B cell (primary cell): ENCODE results near the gene ATP2B3. TPM values are rescaled to one million over a fixed set of nuclear protein-coding genes. Genes with fewer than 3 reads are reported as not detected.

Source experiments
- ATAC-seq: fragments of 200-7000 bp; cut with Tn5 transposase; one replicate; pipeline ENCODE4 v1.10.0; 2021; ENCODE audit warnings: low read depth, mild to moderate bottlenecking, moderate number of reproducible peaks, moderate library complexity
- CTCF ChIA-PET: fragments of 350-600 bp; sonication (Branson Sonifier 250); formaldehyde crosslinking; loops from one replicate; lab custom pipeline; 2021; ENCODE audit warnings: antibody characterized with exemption, inconsistent platforms; lab: Charles Lee
- POLR2A ChIA-PET: fragments of 350-600 bp; sonication (Branson Sonifier 250); formaldehyde crosslinking; loops from one replicate; lab custom pipeline; 2021; ENCODE audit warnings: antibody characterized with exemption; lab: Charles Lee
- DNase-seq: peaks from one replicate; pipeline ENCODE4 v3.0.0; 2013
- H2AFZ ChIP-seq: 2 replicates; pipeline ENCODE4 v1.6.1; 2012; ENCODE audit warnings: mild to moderate bottlenecking, low read depth, low read length; ENCODE audit not compliant: insufficient read depth, poor library complexity, severe bottlenecking
- H3K27ac ChIP-seq, 2 donors: 1 replicate in 1 of 2; 2 replicates in 1 of 2; pipeline ENCODE4 v1.5.1; 2012 to 2013; ENCODE audit warnings: low read length in 2 of 2, mild to moderate bottlenecking in 2 of 2, moderate library complexity in 1 of 2
- H3K27me3 ChIP-seq, 4 experiments: fragments of 200-600 bp in 1 of 4; sonication (generic) in 1 of 4; replicated peaks in 1 of 4; 1 replicate in 2 of 4; 2 replicates in 2 of 4; pipeline versions ENCODE4 v1.6.1 to v1.7.0; 2013 to 2016; ENCODE audit warnings: low read length in 3 of 4, mild to moderate bottlenecking in 2 of 4, mixed read lengths in 1 of 4, moderate library complexity in 1 of 4; ENCODE audit not compliant: insufficient read depth in 4 of 4, control insufficient read depth in 3 of 4; ENCODE audit errors: control extremely low read depth in 1 of 4
- H3K36me3 ChIP-seq, 2 experiments: replicated peaks in 1 of 2; 1 replicate in 1 of 2; 2 replicates in 1 of 2; pipeline versions ENCODE4 v1.6.1 to v1.7.1; 2013; ENCODE audit warnings: low read length in 1 of 2; ENCODE audit not compliant: insufficient read depth in 2 of 2, control insufficient read depth in 1 of 2; ENCODE audit errors: control extremely low read depth in 1 of 2, extremely low read depth in 1 of 2
- H3K4me1 ChIP-seq, 2 donors: fragments of 200-600 bp in 1 of 2; sonication (generic) in 1 of 2; 1 replicate in 1 of 2; 2 replicates in 1 of 2; pipeline versions ENCODE4 v1.5.1 to v1.6.1; 2013 to 2017; ENCODE audit warnings: low read length in 2 of 2; ENCODE audit not compliant: control insufficient read depth in 2 of 2, insufficient read depth in 2 of 2
- H3K4me2 ChIP-seq: replicated peaks from 2 replicates; pipeline ENCODE3; 2012; ENCODE audit warnings: mild to moderate bottlenecking, low read depth, low read length; ENCODE audit not compliant: poor library complexity, severe bottlenecking
- H3K4me3 ChIP-seq, 5 experiments: fragments of 200-600 bp in 1 of 5; sonication (generic) in 1 of 5; 1 replicate in 3 of 5; 2 replicates in 2 of 5; pipeline versions ENCODE4 v1.5.1 to v1.7.0; 2011 to 2016; ENCODE audit warnings: low read length in 4 of 5, mild to moderate bottlenecking in 4 of 5, low read depth in 2 of 5, control low read depth in 1 of 5, moderate library complexity in 1 of 5; ENCODE audit not compliant: insufficient read depth in 1 of 5; ENCODE audit errors: control extremely low read depth in 1 of 5, extremely low read depth in 1 of 5
- H3K79me2 ChIP-seq: fragments of 200-600 bp; sonication (generic); one replicate; pipeline ENCODE4 v1.6.0; 2016; ENCODE audit warnings: low read length; ENCODE audit not compliant: control insufficient read depth, insufficient read depth
- H3K9ac ChIP-seq: fragments of 200-600 bp; sonication (generic); 2 replicates; pipeline ENCODE4 v1.6.1; 2017; ENCODE audit warnings: mild to moderate bottlenecking, low read length, moderate library complexity
- H3K9me3 ChIP-seq, 3 donors: one replicate each; pipeline versions ENCODE4 v1.6.1 to v1.7.1; 2013; ENCODE audit warnings: low read length in 2 of 3; ENCODE audit not compliant: control insufficient read depth in 2 of 3, insufficient read depth in 1 of 3; ENCODE audit errors: control extremely low read depth in 1 of 3
- H4K20me1 ChIP-seq: 2 replicates; pipeline ENCODE4 v1.6.0; 2012; ENCODE audit warnings: mild to moderate bottlenecking, low read length; ENCODE audit not compliant: insufficient read depth, control insufficient read depth, poor library complexity, severe bottlenecking
- H3K27ac Mint-ChIP-seq: one replicate; pipeline ENCODE4 v1.8.0; 2021; ENCODE audit warnings: mixed read lengths
- H3K27me3 Mint-ChIP-seq: one replicate; pipeline ENCODE4 v1.8.0; 2021; ENCODE audit warnings: mixed read lengths
- H3K4me1 Mint-ChIP-seq: one replicate; pipeline ENCODE4 v1.8.0; 2021; ENCODE audit warnings: mixed read lengths
- H3K4me3 Mint-ChIP-seq: one replicate; pipeline ENCODE4 v1.8.0; 2021; ENCODE audit warnings: mixed read lengths
- H3K9me3 Mint-ChIP-seq: one replicate; pipeline ENCODE4 v1.8.0; 2022; ENCODE audit warnings: mixed read lengths; ENCODE audit not compliant: insufficient read depth
- EZH2 ChIP-seq: IDR thresholded peaks from 2 replicates; pipeline ENCODE4 v1.6.1; 2012; ENCODE audit warnings: borderline replicate concordance, low read depth, mild to moderate bottlenecking, moderate library complexity, low read length; ENCODE audit not compliant: insufficient read depth, poor library complexity, severe bottlenecking
- WGBS: methylation state at CpG from one replicate; pipeline ENCODE4 v1.1.5; 2013; ENCODE audit warnings: missing lambda C conversion rate; ENCODE audit not compliant: insufficient coverage; 5-methylcytosine and 5-hydroxymethylcytosine counted together
- intact Hi-C: fragments of 100-400 bp; cut with micrococcal nuclease; formaldehyde crosslinking; loops from one replicate; pipeline ENCODE4 v1.10.0; 2022
- polyA plus RNA-seq: library from polyadenylated mRNA; depleted of rRNA; stranded (reverse); fragments of >200 nt; gene quantifications from 2 replicates; pipeline ENCODE4 v1.2.3, GENCODE V29; 2012
- total RNA-seq, 2 donors: library from RNA; stranded (reverse); fragments of 120-200 nt in 1 of 2; gene quantifications; 1 replicate in 1 of 2; 2 replicates in 1 of 2; pipeline versions ENCODE4 v1.2.3 to v1.2.4, GENCODE V29; 2013 to 2022
- TF ChIP-seq, protein P1 (sequence below): fragments of 200-600 bp; IDR thresholded peaks from one replicate; pipeline ENCODE4 v1.8.0; 2022; ENCODE audit warnings: antibody characterized with exemption, mild to moderate bottlenecking

ATP2B3 gene
- total and polyA plus RNA-seq, 2 donors (not counting 1 experiment from before 2014, with no cell fraction given), result not detected

GRCh38 chrX:153562546-153562945, 45.1 kb downstream of the ATP2B3 start:
- Histone ChIP-seq H3K4me3 (no peak overlapping the region), H3K9me3 (no peaks in the 10 kb centered on the region), H3K79me2 (no peaks in the 10 kb centered on the region), H2AFZ (no peak overlapping the region), H3K9ac (no peak overlapping the region), H3K4me2 (no peak overlapping the region), H3K27me3 (no peaks in the 10 kb centered on the region), H3K4me1 (no peaks in the 10 kb centered on the region), H3K27ac (no peak overlapping the region), H3K36me3 (no peaks in the 10 kb centered on the region), H4K20me1 (no peaks in the 10 kb centered on the region)
- 96% methylated on average over 4 of the region's 9 CpGs for WGBS
- Mint-ChIP-seq H3K27ac (no peak overlapping the region), H3K27me3 (no peaks in the 10 kb centered on the region), H3K4me3 (no peak overlapping the region), H3K9me3 (no peaks in the 10 kb centered on the region), H3K4me1 (peaks cover 3% of the 10 kb centered on the region)
- TF ChIP-seq, protein P1, sequence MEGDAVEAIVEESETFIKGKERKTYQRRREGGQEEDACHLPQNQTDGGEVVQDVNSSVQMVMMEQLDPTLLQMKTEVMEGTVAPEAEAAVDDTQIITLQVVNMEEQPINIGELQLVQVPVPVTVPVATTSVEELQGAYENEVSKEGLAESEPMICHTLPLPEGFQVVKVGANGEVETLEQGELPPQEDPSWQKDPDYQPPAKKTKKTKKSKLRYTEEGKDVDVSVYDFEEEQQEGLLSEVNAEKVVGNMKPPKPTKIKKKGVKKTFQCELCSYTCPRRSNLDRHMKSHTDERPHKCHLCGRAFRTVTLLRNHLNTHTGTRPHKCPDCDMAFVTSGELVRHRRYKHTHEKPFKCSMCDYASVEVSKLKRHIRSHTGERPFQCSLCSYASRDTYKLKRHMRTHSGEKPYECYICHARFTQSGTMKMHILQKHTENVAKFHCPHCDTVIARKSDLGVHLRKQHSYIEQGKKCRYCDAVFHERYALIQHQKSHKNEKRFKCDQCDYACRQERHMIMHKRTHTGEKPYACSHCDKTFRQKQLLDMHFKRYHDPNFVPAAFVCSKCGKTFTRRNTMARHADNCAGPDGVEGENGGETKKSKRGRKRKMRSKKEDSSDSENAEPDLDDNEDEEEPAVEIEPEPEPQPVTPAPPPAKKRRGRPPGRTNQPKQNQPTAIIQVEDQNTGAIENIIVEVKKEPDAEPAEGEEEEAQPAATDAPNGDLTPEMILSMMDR, result no peak
- TF ChIP-seq EZH2, result no peak
- intact Hi-C loops, result no loop called here
- ChIA-PET CTCF (interaction anchor here (0.9 to 1.3 kb wide), 2 partner anchors 57 to 104 kb away, joined by 3 read pairs; no protein-coding TSS in a partner anchor), POLR2A (no interaction called here)
- ATAC-seq, result no peak
- DNase-seq, result no peak

DNA sequence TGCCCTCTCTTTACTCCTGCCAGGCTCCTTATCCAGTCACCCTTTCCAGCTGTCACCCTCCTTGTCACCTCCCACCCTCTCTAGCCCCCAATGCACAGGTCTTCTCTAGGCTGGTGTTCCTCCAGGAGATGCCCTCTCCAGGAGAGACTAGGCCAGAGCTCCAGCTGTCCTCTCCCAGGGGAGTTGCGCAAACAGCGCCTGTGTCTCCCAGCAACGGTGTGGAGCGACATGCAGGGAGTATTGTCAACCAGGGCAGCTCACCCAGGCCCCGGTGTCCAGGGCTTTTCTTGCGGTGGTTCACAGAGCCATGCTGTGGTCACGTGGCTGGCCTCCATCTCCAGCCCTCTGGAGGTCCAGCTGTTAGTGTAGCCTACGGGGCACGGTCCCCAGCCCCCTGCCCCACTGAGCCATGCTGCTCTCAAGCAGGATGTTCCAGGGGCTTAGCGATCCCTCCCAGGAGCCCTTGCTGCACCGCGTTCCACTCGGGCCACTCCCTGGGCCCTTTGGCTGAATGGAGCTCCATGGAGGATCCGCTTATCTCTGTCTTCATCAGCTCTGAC, 46.7 kb downstream of the ATP2B3 start:
- Mint-ChIP-seq H3K27me3 (no peaks in the 10 kb centered on the region), H3K4me3 (no peak overlapping the region), H3K4me1 (peaks cover 3% of the 10 kb centered on the region), H3K9me3 (no peaks in the 10 kb centered on the region), H3K27ac (no peak overlapping the region)
- H3K36me3 ChIP-seq, result no peaks in the 10 kb centered on the region
- H3K27ac ChIP-seq, result no peak overlapping the region
- DNase-seq (no peak), ATAC-seq (no peak)
- no peaks in the 10 kb centered on the region for H3K9me3 ChIP-seq
- H3K4me3 ChIP-seq, result no peak overlapping the region
- no peaks in the 10 kb centered on the region for H3K4me1 ChIP-seq
- ChIA-PET CTCF (interaction anchor here (0.7 to 1.1 kb wide), 2 partner anchors 25 to 48 kb away, joined by 3 to 4 read pairs; no protein-coding TSS in a partner anchor), POLR2A (interaction anchor here (0.5 kb wide), 1 partner anchor 1177 kb away, joined by 3 read pairs; no protein-coding TSS in a partner anchor)
- H3K4me2 ChIP-seq, result no peak overlapping the region
- no peaks in the 10 kb centered on the region for H3K27me3 ChIP-seq
- intact Hi-C loops, result no loop called here
- no peaks in the 10 kb centered on the region for H3K79me2 ChIP-seq
- H2AFZ ChIP-seq, result no peak overlapping the region
- WGBS, result 90% methylated on average over 9 of the region's 14 CpGs
- H4K20me1 ChIP-seq, result no peaks in the 10 kb centered on the region
- TF ChIP-seq EZH2, result no peak
- TF ChIP-seq, protein P1, result no peak
- H3K9ac ChIP-seq, result no peak overlapping the region
